Left forelimb (tissue), 1 donor: ENCODE measurements around the gene NREP.

Experiments used
- DNase-seq: peaks from one replicate; pipeline ENCODE4 v3.0.0-alpha.2; 2018; ENCODE audit warnings: low spot score

NREP gene

DNA sequence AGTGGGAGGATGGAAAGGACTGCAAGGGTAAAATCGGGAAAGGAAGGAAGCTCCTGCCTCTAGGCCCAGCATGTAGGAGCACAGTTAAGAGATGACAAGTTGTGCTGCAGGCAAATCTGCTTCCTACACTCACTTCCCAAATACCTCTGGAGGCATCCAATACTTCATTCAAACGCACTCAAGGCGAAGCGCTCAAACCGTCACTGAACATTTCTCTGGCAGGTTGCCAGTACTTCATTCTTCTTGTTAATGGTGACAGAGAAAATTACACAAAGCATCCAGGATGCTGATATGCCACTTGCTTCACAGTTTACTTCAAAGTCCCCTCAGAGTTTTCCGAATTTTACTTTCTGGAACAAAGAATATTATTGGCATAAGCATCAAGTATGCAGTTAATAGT is 59.8 kb downstream of the NREP start:
- no peak for DNase-seq

GRCh38 chr5:111695991-111696390 is 61.0 kb downstream of the NREP start:
- no peak for DNase-seq

GRCh38 chr5:111694133-111694532 is 62.9 kb downstream of the NREP start:
- no peak for DNase-seq

GRCh38 chr5:111691914-111692313 is 65.1 kb downstream of the NREP start:
- DNase-seq: no peak

DNA sequence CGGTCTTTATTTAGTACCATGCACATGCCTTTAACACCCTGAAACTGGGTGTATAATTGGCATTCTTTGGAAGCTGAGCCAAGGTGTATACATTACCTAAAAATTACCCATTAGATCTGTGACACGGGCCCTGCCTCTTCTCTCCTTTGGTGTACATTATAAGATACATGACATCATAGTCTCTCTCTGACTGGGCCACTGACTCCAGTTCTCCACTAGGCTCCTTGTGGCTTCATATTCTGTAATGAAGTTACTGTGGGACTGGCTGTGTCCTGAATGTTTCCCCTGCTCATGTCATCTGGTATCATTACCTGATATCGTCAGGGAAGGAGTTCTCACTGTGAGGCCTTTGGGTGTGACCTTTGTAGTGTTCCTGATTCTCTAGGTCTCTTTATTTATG is 65.5 kb downstream of the NREP start:
- no peak for DNase-seq

DNA sequence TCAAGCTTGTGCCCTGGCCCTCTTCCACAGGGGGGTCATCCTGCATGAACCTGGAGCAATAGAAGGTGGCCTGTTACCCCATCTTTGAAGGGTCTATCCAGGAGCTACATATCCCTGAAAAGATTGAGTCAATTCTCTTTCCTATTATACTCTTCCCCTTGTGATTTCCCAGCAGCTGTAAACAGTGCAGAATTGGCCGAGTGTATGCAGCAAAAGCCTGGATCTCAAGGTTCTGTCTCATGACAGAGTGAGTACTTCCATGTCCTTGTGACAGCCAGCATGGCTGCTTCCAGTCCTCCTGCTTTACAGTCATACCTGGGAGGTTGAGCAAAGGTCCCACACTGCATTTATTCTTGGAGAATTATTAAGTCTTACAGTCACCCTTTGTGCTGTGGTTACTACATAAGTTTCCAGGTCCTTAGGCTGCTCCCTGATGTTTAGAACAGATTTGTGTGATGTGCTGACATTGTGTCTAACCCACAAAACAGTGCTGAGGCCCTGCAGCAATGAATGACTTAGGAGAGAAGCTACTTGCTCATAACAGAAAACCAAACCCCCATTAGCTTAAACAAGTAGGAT is 67.5 kb downstream of the NREP start:
- no peak for DNase-seq

DNA sequence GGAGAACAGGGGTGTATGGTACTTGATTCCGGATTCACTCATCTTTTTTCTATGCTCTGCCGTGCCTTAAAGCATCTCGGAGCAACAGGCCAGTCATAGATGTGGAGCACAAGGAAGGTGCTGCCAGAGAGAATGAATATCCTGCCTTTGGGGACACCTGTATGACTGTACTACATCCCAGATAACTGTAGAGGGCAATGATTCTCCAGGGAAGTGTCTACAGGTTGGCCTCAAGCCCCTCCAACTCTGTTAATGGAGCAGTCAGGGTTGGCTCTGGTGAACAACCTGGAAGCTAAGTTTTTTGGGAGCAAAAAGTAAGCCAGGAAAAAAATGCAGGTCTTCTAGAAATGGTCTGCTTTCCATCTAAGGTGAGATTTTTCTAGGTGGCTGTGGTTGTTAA is 71.0 kb downstream of the NREP start:
- no peak for DNase-seq

GRCh38 chr5:111682641-111683040 is 74.4 kb downstream of the NREP start:
- no peak for DNase-seq

- DNase-seq: no peak
These were observed 74.9 kb downstream of the NREP start for GRCh38 chr5:111682121-111682520.

GRCh38 chr5:111681414-111682120 is 75.4 kb downstream of the NREP start:
- DNase-seq: no peak

GRCh38 chr5:111680737-111681413 is 76.1 kb downstream of the NREP start:
- peak; percentile 83 for DNase-seq

DNA sequence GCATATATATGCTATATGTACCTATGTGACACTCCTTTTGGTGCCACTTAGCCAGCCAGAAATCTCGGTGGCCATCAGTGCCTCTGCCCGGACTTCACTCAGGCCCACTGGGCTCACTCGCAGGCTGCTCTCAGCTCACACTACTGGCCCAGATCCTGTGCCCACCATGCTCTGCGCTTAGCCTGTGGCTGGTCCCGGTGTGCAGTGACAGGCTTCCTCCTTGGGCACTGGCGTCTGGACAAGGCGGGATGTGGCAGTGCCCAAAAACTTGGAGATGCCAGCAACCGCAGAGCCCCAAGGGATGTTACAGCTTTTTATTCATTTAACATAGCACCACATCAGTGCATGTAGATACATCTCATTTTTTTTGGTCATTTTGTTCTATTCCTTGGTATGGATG is 77.4 kb downstream of the NREP start:
- DNase-seq: no peak
